Measurements from ENCODE around the gene LYZL2. TPM values are rescaled to one million over a fixed set of nuclear protein-coding genes. Genes with fewer than 3 reads are reported as not detected.

Gene LYZL2
- polyA plus RNA-seq, 3 donors, result not detected

- no peaks in the 10 kb centered on the region for H3K36me3 ChIP-seq (replicated peaks in 1 of 2; ENCODE audit: control insufficient read depth in 1 of 2, insufficient read depth in 2 of 2, low read length in 2 of 2)
- peak overlapping the region; percentile 18 for H3K9ac ChIP-seq (ENCODE audit: insufficient read depth, low read length, poor library complexity, severe bottlenecking)
- H3K4me2 ChIP-seq (replicated peaks; ENCODE audit: extremely low read depth, low read length, poor library complexity, severe bottlenecking), result peak overlapping the region; percentile 60
- H3K9me3 ChIP-seq (replicated peaks in 1 of 2; ENCODE audit: control insufficient read depth in 1 of 2, insufficient read depth in 1 of 2, low read length in 2 of 2), result no peaks in the 10 kb centered on the region
- H3K79me2 ChIP-seq (ENCODE audit: insufficient read depth, low read length), result no peaks in the 10 kb centered on the region
- no peak overlapping the region for H3K4me3 Mint-ChIP-seq
- intact Hi-C loops (cut with micrococcal nuclease), result loop anchor here (5.0 to 10.0 kb wide), 2 partner anchors 50 to 53 kb away; no protein-coding TSS in a partner anchor
- peaks cover 38 to 44% of the 10 kb centered on the region in 2 donors for H3K4me1 ChIP-seq (ENCODE audit: control insufficient read depth in 1 of 2, insufficient read depth in 2 of 2, low read length in 2 of 2)
- peak overlapping the region in 1 of 3 experiments; percentile 23 for H3K4me3 ChIP-seq (replicated peaks in 1 of 3; ENCODE audit: low read depth in 2 of 3, low read length in 3 of 3)
- peak overlapping the region in 4 of 7 donors; percentile 40 to 88 (median 74) for H3K27ac Mint-ChIP-seq
- no peaks in the 10 kb centered on the region for H3K27me3 ChIP-seq (ENCODE audit: control insufficient read depth in 2 of 2, insufficient read depth in 2 of 2, low read length in 2 of 2)
- H3K27me3 Mint-ChIP-seq (ENCODE audit: low read depth in 3 of 3), result peaks cover 0 to 2% (median 0%) of the 10 kb centered on the region in 3 donors
- peak; percentile 78 to 94 (median 87) for DNase-seq
- no peaks in the 10 kb centered on the region for H3K9me3 Mint-ChIP-seq
- 0% methylated on average over 3 of the region's 8 CpGs for WGBS (ENCODE audit: insufficient coverage)
- H3K27ac ChIP-seq (ENCODE audit: low read depth in 1 of 2, low read length in 2 of 2), result peak overlapping the region; percentile 15 to 70
- H4K20me1 ChIP-seq (ENCODE audit: insufficient read depth, low read length), result no peaks in the 10 kb centered on the region
- no peak overlapping the region for H2AFZ ChIP-seq (ENCODE audit: insufficient read depth, low read depth, low read length, poor library complexity, severe bottlenecking)
- TF ChIP-seq CTCF (IDR thresholded peaks at IDR 0.05), result no peak
- no peaks in the 10 kb centered on the region for H3K36me3 Mint-ChIP-seq
- peaks cover 38% of the 10 kb centered on the region for H3K4me1 Mint-ChIP-seq
Observed at GRCh38 chr10:30587522-30588031, 42.0 kb downstream of the LYZL2 start.

DNA sequence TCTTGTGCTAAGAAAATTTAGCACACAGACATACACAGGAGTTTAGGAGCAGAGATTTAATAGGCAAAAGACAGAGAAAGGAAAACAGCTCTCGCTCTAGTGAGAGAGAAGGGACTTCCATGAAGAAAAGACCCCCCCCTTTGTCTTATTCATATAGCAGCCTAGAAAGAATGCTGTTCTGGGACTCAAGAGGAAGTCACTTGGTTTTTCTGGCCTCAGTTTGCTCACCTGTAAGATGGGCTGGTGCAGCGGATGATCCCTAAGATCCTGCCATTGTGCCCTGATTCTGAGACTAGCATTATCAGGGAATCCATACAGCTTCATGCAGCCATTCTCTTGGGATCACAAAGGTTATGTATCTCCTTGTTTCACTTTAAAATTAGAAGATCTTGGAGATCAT, 42.7 kb downstream of the LYZL2 start:
- peak overlapping the region; percentile 60 for H3K4me2 ChIP-seq (replicated peaks; ENCODE audit: extremely low read depth, low read length, poor library complexity, severe bottlenecking)
- no peaks in the 10 kb centered on the region for H3K27me3 ChIP-seq (ENCODE audit: control insufficient read depth in 2 of 2, insufficient read depth in 2 of 2, low read length in 2 of 2)
- intact Hi-C loops (cut with micrococcal nuclease), result loop anchor here (5.0 to 10.0 kb wide), 2 partner anchors 50 to 52 kb away; no protein-coding TSS in a partner anchor
- no peaks in the 10 kb centered on the region for H3K9me3 Mint-ChIP-seq
- peaks cover 0 to 2% (median 0%) of the 10 kb centered on the region in 3 donors for H3K27me3 Mint-ChIP-seq (ENCODE audit: low read depth in 3 of 3)
- peak overlapping the region; percentile 18 for H3K9ac ChIP-seq (ENCODE audit: insufficient read depth, low read length, poor library complexity, severe bottlenecking)
- H3K4me3 Mint-ChIP-seq, result no peak overlapping the region
- no peak overlapping the region for H3K27ac Mint-ChIP-seq
- peaks cover 38 to 44% of the 10 kb centered on the region in 2 donors for H3K4me1 ChIP-seq (ENCODE audit: control insufficient read depth in 1 of 2, insufficient read depth in 2 of 2, low read length in 2 of 2)
- no peaks in the 10 kb centered on the region for H3K36me3 Mint-ChIP-seq
- 88% methylated on average over 1 of the region's 2 CpGs for WGBS (ENCODE audit: insufficient coverage)
- H3K27ac ChIP-seq (ENCODE audit: low read depth in 1 of 2, low read length in 2 of 2), result peak overlapping the region in 1 of 2 donors; percentile 45
- H3K79me2 ChIP-seq (ENCODE audit: insufficient read depth, low read length), result no peaks in the 10 kb centered on the region
- H3K4me3 ChIP-seq (replicated peaks in 1 of 3; ENCODE audit: low read depth in 2 of 3, low read length in 3 of 3), result no peak overlapping the region
- DNase-seq, result no peak
- no peaks in the 10 kb centered on the region for H3K36me3 ChIP-seq (replicated peaks in 1 of 2; ENCODE audit: control insufficient read depth in 1 of 2, insufficient read depth in 2 of 2, low read length in 2 of 2)
- no peak for TF ChIP-seq CTCF (IDR thresholded peaks at IDR 0.05)
- H4K20me1 ChIP-seq (ENCODE audit: insufficient read depth, low read length), result no peaks in the 10 kb centered on the region
- no peak overlapping the region for H2AFZ ChIP-seq (ENCODE audit: insufficient read depth, low read depth, low read length, poor library complexity, severe bottlenecking)
- no peaks in the 10 kb centered on the region for H3K9me3 ChIP-seq (replicated peaks in 1 of 2; ENCODE audit: control insufficient read depth in 1 of 2, insufficient read depth in 1 of 2, low read length in 2 of 2)
- H3K4me1 Mint-ChIP-seq, result peaks cover 42% of the 10 kb centered on the region

All from CD14-positive monocyte (primary cell).